Breast epithelium (tissue), 3 donors: ENCODE results near the gene C21orf91.

Experiments
- CTCF ChIP-seq, 3 donors: fragments of 450-650 bp; IDR thresholded peaks; one replicate each; pipeline ENCODE4 v1.5.1; 2016 to 2017; ENCODE audit warnings: antibody characterized with exemption in 3 of 3, mild to moderate bottlenecking in 3 of 3, moderate library complexity in 3 of 3
- POLR2A ChIP-seq: fragments of 450-650 bp; IDR thresholded peaks from one replicate; pipeline ENCODE4 v1.6.1; 2016; ENCODE audit warnings: antibody characterized with exemption, mild to moderate bottlenecking, moderate library complexity
- POLR2AphosphoS5 ChIP-seq, 3 donors: sonication (generic); formaldehyde crosslinking; IDR thresholded peaks; one replicate each; pipeline ENCODE4 v1.6.1; 2017; ENCODE audit warnings: antibody characterized with exemption in 3 of 3

GRCh38 chr21:17784604-17785402, 34.4 kb downstream of the C21orf91 start:
- no peak for TF ChIP-seq CTCF (IDR thresholded peaks at IDR 0.05)
- TF ChIP-seq POLR2A = no peak
- no peak for TF ChIP-seq POLR2AphosphoS5 (IDR thresholded peaks at IDR 0.05)
